Measurements from ENCODE around the gene NEK6.

Gene NEK6

GRCh38 chr9:124266139-124266825 is 8.5 kb downstream of the NEK6 start:
- H3K4me2 ChIP-seq (ENCODE audit: insufficient read depth, low read length) = no peak overlapping the region
- H3K9ac ChIP-seq (ENCODE audit: low read depth, low read length) = no peak overlapping the region
- no peaks in the 10 kb centered on the region for H3K4me1 ChIP-seq (ENCODE audit: insufficient read depth, low read length)
- TF ChIP-seq CTCF (IDR thresholded peaks at IDR 0.05; ENCODE audit: borderline replicate concordance, extremely low read depth, low read length, poor library complexity, severe bottlenecking) = no peak
- no peak for TF ChIP-seq EZH2 (IDR thresholded peaks at IDR 0.05; ENCODE audit: borderline replicate concordance, low read depth, low read length, severe bottlenecking)
- H3K27ac ChIP-seq (ENCODE audit: low read length) = no peak overlapping the region
- no peaks in the 10 kb centered on the region for H3K36me3 ChIP-seq (ENCODE audit: insufficient read depth, low read length)
- H3K4me3 ChIP-seq (ENCODE audit: low read depth in 1 of 2, low read length in 2 of 2) = no peak overlapping the region
- ATAC-seq (ENCODE audit: insufficient read depth, low read depth) = no peak
- no peak overlapping the region for H2AFZ ChIP-seq (ENCODE audit: low read depth, low read length)
- peaks cover 3% of the 10 kb centered on the region for H3K27me3 ChIP-seq (ENCODE audit: insufficient read depth, low read length, poor library complexity)
- no peaks in the 10 kb centered on the region for H3K79me2 ChIP-seq (ENCODE audit: insufficient read depth, low read length)
- H3K9me3 ChIP-seq (ENCODE audit: insufficient read depth, low read length, severe bottlenecking) = no peaks in the 10 kb centered on the region
- no peak for DNase-seq
- no peaks in the 10 kb centered on the region for H4K20me1 ChIP-seq (ENCODE audit: insufficient read depth, low read length)

DNA sequence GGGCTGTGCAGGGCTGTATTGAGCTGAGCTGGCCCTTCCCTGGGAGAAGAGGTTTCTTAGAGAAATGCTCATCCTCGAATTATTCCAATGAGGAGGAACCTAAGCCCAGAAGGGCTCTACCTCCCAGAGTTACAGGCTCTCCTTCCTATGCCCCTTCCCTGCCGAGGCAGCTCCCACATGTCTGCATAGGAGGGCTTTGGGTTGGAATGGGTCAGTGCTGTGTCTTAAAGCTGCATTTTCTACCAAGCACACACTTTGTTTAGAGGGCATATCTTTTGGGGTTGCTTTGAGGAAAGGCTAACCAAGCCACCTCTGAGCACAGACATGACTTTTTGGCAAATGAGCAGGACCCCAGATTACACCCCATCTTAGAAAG is 9.1 kb downstream of the NEK6 start:
- ATAC-seq (ENCODE audit: insufficient read depth, low read depth) (no peak), DNase-seq (no peak)
- Histone ChIP-seq H3K9me3 (ENCODE audit: insufficient read depth, low read length, severe bottlenecking) (no peaks in the 10 kb centered on the region), H3K27ac (ENCODE audit: low read length) (no peak overlapping the region), H3K9ac (ENCODE audit: low read depth, low read length) (no peak overlapping the region), H2AFZ (ENCODE audit: low read depth, low read length) (no peak overlapping the region), H4K20me1 (ENCODE audit: insufficient read depth, low read length) (no peaks in the 10 kb centered on the region), H3K79me2 (ENCODE audit: insufficient read depth, low read length) (no peaks in the 10 kb centered on the region), H3K4me2 (ENCODE audit: insufficient read depth, low read length) (no peak overlapping the region), H3K27me3 (ENCODE audit: insufficient read depth, low read length, poor library complexity) (peaks cover 3% of the 10 kb centered on the region), H3K4me1 (ENCODE audit: insufficient read depth, low read length) (no peaks in the 10 kb centered on the region), H3K4me3 (ENCODE audit: low read depth in 1 of 2, low read length in 2 of 2) (no peak overlapping the region), H3K36me3 (ENCODE audit: insufficient read depth, low read length) (no peaks in the 10 kb centered on the region)
- no peak for TF ChIP-seq EZH2 (IDR thresholded peaks at IDR 0.05; ENCODE audit: borderline replicate concordance, low read depth, low read length, severe bottlenecking)
- no peak for TF ChIP-seq CTCF (IDR thresholded peaks at IDR 0.05; ENCODE audit: borderline replicate concordance, extremely low read depth, low read length, poor library complexity, severe bottlenecking)

GRCh38 chr9:124267271-124267807 is 9.6 kb downstream of the NEK6 start:
- H3K36me3 ChIP-seq (ENCODE audit: insufficient read depth, low read length) = no peaks in the 10 kb centered on the region
- no peak overlapping the region for H3K4me3 ChIP-seq (ENCODE audit: low read depth in 1 of 2, low read length in 2 of 2)
- TF ChIP-seq EZH2 (IDR thresholded peaks at IDR 0.05; ENCODE audit: borderline replicate concordance, low read depth, low read length, severe bottlenecking) (no peak), CTCF (IDR thresholded peaks at IDR 0.05; ENCODE audit: borderline replicate concordance, extremely low read depth, low read length, poor library complexity, severe bottlenecking) (no peak)
- ATAC-seq (ENCODE audit: insufficient read depth, low read depth) = no peak
- H3K27me3 ChIP-seq (ENCODE audit: insufficient read depth, low read length, poor library complexity) = peaks cover 3% of the 10 kb centered on the region
- no peak overlapping the region for H3K9ac ChIP-seq (ENCODE audit: low read depth, low read length)
- H3K27ac ChIP-seq (ENCODE audit: low read length) = no peak overlapping the region
- DNase-seq = no peak
- no peaks in the 10 kb centered on the region for H4K20me1 ChIP-seq (ENCODE audit: insufficient read depth, low read length)
- H3K4me2 ChIP-seq (ENCODE audit: insufficient read depth, low read length) = no peak overlapping the region
- H2AFZ ChIP-seq (ENCODE audit: low read depth, low read length) = no peak overlapping the region
- H3K4me1 ChIP-seq (ENCODE audit: insufficient read depth, low read length) = no peaks in the 10 kb centered on the region
- no peaks in the 10 kb centered on the region for H3K79me2 ChIP-seq (ENCODE audit: insufficient read depth, low read length)
- H3K9me3 ChIP-seq (ENCODE audit: insufficient read depth, low read length, severe bottlenecking) = no peaks in the 10 kb centered on the region
